Subcutaneous adipose tissue (tissue), 4 donors: ENCODE data around the gene MACROH2A2. TPM values are rescaled to one million over a fixed set of nuclear protein-coding genes. Genes with fewer than 3 reads are reported as not detected.

Experiments used
- CTCF ChIP-seq: fragments of 450-650 bp; IDR thresholded peaks from one replicate; pipeline ENCODE4 v1.5.1; 2016; ENCODE audit warnings: low read depth, mild to moderate bottlenecking, control low read depth, antibody characterized with exemption, moderate library complexity
- total RNA-seq, 4 donors: library from RNA; depleted of rRNA; stranded (reverse); fragments of >200 nt; gene quantifications; one replicate each; pipeline ENCODE4 v1.1.0, GENCODE V29; 2016

Gene MACROH2A2
- total RNA-seq, 4 donors from 2014 or later = 0.57 to 3.1 (median 2.4) TPM

DNA sequence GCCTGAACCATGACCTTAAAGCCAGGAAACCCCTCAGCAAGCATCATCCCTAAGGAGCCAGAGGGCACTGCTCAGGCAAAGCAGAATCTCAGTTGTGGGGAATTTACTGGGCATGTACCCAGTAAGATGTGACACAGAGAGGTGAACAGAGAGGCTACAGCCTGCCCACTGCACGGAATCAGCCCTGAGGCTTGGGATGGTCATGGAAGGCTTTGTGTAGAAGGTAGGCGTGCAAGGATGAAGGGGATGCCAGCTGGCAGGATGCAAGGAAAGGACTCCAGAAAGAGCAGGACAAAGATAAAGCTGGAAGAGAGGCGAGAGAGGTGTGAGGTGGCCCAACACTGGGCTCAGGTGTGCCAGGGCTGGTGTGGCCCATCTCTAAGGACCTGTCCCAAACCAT is 82.4 kb downstream of the MACROH2A2 start:
- TF ChIP-seq CTCF = no peak

DNA sequence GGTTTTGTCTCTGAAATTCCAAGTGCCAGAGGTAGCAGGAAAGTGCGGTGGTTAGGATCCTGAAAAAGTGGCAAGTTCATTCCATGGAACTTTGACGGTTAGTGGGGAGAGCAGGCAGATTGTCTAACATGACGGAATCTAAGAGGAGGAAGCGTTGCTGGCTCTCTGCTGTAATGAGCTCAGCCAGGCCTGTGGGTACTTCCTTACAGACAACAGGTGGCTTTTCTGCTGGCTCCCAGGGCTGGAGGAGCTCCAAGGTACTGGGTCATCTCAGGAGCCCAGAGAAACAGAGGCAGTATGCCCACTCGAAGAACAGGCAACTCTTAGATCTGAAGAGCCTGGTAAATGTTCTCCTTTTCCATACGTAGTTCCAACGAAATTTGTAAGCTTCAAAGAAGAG is 83.0 kb downstream of the MACROH2A2 start:
- TF ChIP-seq CTCF = no peak

DNA sequence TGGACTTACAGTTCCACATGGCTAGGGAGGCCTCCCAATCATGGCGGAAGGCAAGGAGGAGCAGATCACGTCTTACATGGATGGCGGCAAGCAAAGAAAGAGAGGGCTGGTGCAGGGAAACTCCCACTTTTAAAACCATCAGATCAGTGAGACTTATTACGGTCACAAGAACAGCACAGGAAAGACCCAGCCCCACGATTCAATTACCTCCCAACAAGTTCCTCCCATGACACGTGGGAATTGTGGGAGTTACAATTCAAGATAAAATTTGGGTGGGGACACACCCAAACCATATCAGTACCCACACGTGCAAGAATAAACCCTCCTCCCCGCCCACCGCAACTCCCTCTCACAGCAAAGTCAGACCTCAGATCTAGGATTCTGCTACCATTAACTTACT is 84.5 kb downstream of the MACROH2A2 start:
- no peak for TF ChIP-seq CTCF

GRCh38 chr10:70137927-70138883 is 85.6 kb downstream of the MACROH2A2 start:
- TF ChIP-seq CTCF = no peak

- no peak for TF ChIP-seq CTCF
Measured at GRCh38 chr10:70139151-70139996, 86.7 kb downstream of the MACROH2A2 start.

DNA sequence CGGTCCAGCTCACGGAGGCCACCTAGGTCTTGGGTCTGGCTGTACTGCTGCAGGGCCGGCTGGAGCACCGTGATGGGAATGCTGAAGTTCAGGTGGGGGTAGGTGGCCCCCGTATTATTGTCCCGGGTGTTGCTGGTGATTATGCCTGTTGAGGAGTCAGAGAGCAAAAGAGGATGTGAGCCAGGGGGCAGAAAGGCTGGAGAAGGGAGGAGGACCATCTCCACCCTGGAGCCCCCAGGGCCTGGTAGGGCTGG is 87.3 kb downstream of the MACROH2A2 start:
- no peak for TF ChIP-seq CTCF

DNA sequence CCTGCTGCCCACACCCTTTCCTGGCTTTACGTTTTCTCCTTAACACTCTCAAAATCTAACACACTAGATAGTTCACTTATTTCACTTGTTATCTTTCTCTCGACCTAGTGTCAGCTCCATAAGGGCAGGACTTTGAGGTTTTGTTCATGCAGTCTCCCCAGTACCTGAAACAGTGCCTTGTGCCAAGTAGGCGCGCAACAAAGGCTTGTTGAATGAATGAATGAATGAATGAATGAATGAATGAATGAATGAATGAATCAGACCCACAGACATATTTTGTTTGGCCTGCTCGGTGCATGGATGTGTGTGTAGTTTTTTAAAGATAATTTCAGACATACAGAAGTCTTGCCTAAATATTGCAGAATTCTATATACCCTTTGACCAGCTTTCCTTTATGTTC is 87.7 kb downstream of the MACROH2A2 start:
- no peak for TF ChIP-seq CTCF
